H1 (cell line): ENCODE data around the gene KCNK7. TPM values are rescaled to one million over a fixed set of nuclear protein-coding genes. Genes with fewer than 3 reads are reported as not detected.

Experiments
- CBX5 ChIP-seq: fragments of 300-800, 300-1000 bp; sonication (generic); IDR thresholded peaks from 2 replicates; pipeline ENCODE4 v1.7.1; 2016; ENCODE audit warnings: antibody characterized with exemption, low read length, low read depth
- EGR1 ChIP-seq: IDR thresholded peaks from 2 replicates; pipeline ENCODE4 v1.6.1; 2011; ENCODE audit warnings: low read depth, low read length, borderline replicate concordance
- EP300 ChIP-seq, 2 experiments: IDR thresholded peaks; 1 replicate in 1 of 2; 2 replicates in 1 of 2; pipeline ENCODE4 v1.6.1; 2011 to 2012; ENCODE audit warnings: low read depth in 2 of 2, low read length in 2 of 2, mild to moderate bottlenecking in 2 of 2, borderline replicate concordance in 1 of 2, inconsistent platforms in 1 of 2, moderate library complexity in 1 of 2
- EZH2 ChIP-seq: fragments of 200-600 bp; sonication (generic); IDR thresholded peaks from 2 replicates; pipeline ENCODE4 v1.7.1; 2012; ENCODE audit warnings: low read depth, mild to moderate bottlenecking, moderate library complexity, low read length, inconsistent platforms; ENCODE audit not compliant: severe bottlenecking
- NRF1 ChIP-seq: IDR thresholded peaks from 2 replicates; pipeline ENCODE4 v1.6.1; 2011; ENCODE audit warnings: mild to moderate bottlenecking, low read depth, low read length, improper control_type of control experiment
- RXRA ChIP-seq: IDR thresholded peaks from 2 replicates; pipeline ENCODE4 v1.6.1; 2011; ENCODE audit warnings: low read depth, mild to moderate bottlenecking, low read length, moderate library complexity; ENCODE audit not compliant: insufficient read depth
- SRF ChIP-seq: IDR thresholded peaks from 2 replicates; pipeline ENCODE4 v1.6.1; 2011; ENCODE audit warnings: mild to moderate bottlenecking, low read depth, low read length, moderate library complexity
- TAF1 ChIP-seq: IDR thresholded peaks from 2 replicates; pipeline ENCODE4 v1.6.1; 2011; ENCODE audit warnings: mild to moderate bottlenecking, low read depth, low read length
- TCF12 ChIP-seq: IDR thresholded peaks from 2 replicates; pipeline ENCODE4 v1.6.1; 2011; ENCODE audit warnings: low read depth, mild to moderate bottlenecking, low read length
- ZNF274 ChIP-seq: IDR thresholded peaks from 2 replicates; pipeline ENCODE4 v1.7.0; 2012; ENCODE audit warnings: low read length, borderline replicate concordance; ENCODE audit errors: extremely low read depth
- polyA plus RNA-seq, 7 experiments: library from polyadenylated mRNA; depleted of rRNA in 3 of 7; stranded (reverse) in 5 of 7; unstranded in 2 of 7; fragments of >200 nt in 5 of 7; fragments of 200-250 nt in 2 of 7; gene quantifications; 1 replicate in 5 of 7; 2 replicates in 1 of 7; 4 replicates in 1 of 7; pipeline versions ENCODE4 v1.2.1 to v1.2.3, GENCODE V29; 2011 to 2013; ENCODE audit warnings: missing spikeins in 2 of 7, mixed read lengths in 2 of 7
- total RNA-seq: library from RNA; stranded (reverse); fragmentation: NEBNext Ultra II Directional; extraction: Animal tissue kit (Norgen Biotek cat#: 25700); gene quantifications from 2 replicates; pipeline ENCODE4 v1.2.1, GENCODE V29; 2021

KCNK7 gene
- total and polyA plus RNA-seq, 2 of the 8 experiments (the other 6 are each of a cell fraction or from before 2014, with no cell fraction given), result 0.74 to 1.0 TPM

GRCh38 chr11:65573391-65574079, 22.1 kb downstream of the KCNK7 start (continued):
- TF ChIP-seq ZNF274 (no peak), TCF12 (no peak), SRF (no peak), RXRA (no peak), EZH2 (no peak), CBX5 (no peak), EP300 (IDR thresholded peaks at IDR 0.05; ENCODE audit: borderline replicate concordance in 1 of 2, low read depth in 2 of 2, low read length in 2 of 2) (no peak), TAF1 (no peak), EGR1 (no peak), NRF1 (no peak)
